Stimulated activated CD4-positive, alpha-beta T cell treated with anti-CD3 and anti-CD28 coated beads, TNF-alpha, amount 100 ng/mL, for 48 hours (primary cell): ENCODE measurements around the gene SLC13A3.

Experiments used
- DNase-seq, 3 donors: peaks; one replicate each; pipeline ENCODE4 v3.0.0-alpha.2; 2020; ENCODE audit warnings: low read depth in 3 of 3

The SLC13A3 gene

DNA sequence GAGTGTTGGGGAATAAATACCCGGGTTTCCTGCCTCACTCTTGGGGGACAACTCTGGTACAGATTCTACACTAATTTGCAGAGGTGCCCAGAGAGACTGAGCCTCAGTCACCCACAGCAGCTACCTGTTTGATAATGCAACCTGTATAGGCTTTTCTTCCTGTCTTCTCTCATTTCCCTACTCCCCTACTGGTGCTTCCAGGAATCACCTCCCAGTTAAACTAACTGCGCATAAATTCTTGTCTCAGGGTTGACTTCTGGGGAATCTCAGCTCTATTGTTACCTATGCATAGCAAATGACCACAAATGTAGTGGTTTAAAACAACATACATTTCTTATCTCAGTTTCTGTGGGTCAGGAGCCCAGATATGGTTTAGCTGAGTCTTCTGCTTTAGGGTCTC is 112.1 kb downstream of the SLC13A3 start:
- no peak for DNase-seq

DNA sequence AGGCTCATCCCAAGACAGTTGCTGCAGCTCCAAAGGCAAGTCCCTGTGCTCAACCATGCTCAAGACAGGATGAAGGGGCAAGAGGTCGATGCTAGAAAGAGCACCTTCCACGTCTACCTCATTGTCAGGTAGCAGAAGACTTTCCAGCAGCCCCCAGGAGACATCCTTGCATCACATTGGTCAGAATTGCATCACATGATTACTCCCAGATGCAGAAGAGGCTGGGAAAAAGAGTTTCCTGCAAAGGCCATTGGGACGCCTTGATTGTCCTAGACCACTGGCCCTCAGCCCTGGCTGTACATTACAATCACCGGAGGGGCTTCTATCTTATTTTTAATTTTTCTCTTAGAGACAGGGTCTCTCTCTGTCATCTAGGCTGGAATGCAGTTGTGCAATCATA is 120.6 kb downstream of the SLC13A3 start:
- no peak for DNase-seq

DNA sequence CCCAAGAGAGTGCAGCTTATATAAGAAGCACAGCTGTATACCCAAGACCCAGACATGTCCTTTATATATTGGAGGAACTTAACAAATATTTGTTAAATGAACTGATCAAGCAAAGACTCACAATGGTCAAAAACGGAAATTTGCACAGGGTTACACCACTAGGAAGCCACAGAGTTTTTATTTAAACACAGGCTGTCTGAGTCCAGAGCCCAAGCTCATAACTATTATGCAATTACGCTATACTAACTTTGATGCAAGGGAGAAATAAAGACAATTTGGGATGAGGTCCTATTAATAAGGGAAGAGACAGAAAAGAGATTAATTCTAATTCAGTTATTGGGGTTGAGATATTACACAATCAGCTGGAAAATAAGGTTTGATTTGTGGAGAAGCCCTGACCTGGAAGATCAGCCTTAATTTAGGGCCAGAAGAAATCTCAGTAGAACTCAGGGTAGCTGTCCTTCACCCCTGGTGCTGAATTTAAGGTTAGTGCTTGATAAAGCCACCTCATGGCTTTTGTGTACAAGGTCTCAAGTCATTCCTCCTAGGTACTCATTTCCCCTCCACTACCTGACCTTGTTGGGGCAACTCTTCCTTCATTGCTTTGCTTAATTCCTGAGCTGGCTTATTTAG is 127.4 kb downstream of the SLC13A3 start:
- no peak for DNase-seq

DNA sequence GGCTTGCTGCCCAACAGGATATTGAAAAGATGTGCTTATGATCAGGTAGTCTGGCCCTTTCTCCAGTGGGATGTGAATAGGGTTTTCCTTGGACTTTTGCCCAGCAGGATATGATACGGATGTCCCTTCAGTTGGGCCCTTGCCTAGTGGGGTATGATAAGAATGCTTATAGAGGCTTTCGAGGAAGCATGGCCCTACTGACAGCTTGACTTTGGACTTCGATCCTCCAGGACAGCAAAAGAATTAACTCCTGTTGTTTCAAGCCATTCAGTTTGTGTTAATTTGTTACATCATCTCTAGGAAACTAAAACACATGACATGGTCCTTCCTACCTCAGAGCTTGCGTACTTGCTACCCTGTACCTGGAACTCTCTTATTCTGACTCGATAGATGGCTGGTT is 128.2 kb downstream of the SLC13A3 start:
- DNase-seq, result no peak

DNA sequence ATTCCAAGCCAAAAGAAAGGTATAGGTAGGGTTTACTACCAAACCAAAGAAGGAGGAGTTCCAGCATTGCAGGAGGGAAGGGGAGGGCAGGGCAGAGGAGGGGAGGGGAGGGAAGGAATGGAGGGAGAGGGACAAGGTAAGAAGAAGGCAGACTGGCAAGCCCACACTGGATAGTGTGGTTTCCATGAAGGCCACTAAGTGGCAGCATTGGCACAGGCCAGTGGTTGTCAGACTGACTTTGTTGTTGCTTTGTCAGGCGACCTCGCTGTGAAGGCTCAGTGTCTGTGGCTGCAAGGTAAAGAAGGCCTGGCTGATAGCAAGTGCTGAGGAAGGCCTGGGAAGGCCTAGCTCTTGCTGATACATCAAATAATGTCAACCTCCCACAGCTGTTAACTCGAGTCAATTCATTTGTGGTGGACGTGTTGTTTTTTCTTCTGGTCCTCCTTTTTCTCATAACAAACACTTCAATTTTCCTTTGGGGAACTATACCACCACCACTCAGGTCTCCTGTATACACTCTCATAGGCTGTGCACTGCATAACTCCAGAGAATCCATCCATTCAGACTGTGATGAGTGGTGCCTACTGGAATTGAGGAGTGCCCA is 130.2 kb downstream of the SLC13A3 start:
- DNase-seq, result peak in 1 of 3 donors; percentile 7

DNA sequence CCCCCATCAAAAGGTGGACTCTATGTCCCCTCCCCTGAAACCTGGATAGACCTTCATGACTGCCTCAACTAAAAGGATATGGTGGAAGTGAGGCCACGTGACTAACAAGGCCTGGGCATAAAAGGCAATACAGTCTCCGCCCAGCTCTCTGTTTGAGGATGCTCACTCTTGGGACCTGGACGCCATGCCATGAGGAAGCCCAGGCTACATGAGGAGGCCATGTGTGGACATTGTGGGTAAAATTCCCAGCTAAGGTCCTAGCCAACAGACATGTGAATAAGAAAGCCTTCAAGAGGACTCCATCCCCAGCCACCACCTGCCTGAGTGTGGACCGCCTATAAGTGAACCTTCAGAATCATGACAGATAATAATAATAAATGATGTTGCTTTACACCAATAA is 130.7 kb downstream of the SLC13A3 start:
- no peak for DNase-seq

DNA sequence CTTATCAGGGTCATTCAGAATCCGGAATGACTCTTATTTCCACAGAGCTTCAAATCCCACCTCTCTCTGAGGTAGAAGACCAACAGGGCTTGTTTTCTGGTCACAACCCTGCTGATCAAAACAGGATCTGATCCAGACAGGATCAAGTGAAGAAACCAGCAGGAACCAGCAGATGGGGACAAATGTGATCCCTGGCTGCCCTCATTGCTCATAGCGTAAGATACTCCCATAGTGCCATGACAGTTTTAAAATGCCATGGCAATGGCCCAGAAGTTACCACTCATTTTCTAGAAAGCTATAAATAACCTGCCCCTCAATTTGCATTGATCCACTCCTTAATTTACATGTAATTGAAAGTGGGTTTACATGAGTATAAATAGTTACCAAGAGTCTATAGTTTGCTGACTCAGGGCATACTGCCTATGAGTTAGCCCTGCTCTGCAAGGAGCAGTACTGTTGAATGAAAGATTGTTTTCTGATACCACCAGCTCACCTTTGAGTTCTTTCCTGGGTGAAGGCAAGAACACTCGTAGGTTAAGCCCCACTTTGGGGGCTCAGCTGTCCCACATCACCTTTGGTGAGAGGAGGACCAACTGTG is 131.7 kb downstream of the SLC13A3 start:
- no peak for DNase-seq

DNA sequence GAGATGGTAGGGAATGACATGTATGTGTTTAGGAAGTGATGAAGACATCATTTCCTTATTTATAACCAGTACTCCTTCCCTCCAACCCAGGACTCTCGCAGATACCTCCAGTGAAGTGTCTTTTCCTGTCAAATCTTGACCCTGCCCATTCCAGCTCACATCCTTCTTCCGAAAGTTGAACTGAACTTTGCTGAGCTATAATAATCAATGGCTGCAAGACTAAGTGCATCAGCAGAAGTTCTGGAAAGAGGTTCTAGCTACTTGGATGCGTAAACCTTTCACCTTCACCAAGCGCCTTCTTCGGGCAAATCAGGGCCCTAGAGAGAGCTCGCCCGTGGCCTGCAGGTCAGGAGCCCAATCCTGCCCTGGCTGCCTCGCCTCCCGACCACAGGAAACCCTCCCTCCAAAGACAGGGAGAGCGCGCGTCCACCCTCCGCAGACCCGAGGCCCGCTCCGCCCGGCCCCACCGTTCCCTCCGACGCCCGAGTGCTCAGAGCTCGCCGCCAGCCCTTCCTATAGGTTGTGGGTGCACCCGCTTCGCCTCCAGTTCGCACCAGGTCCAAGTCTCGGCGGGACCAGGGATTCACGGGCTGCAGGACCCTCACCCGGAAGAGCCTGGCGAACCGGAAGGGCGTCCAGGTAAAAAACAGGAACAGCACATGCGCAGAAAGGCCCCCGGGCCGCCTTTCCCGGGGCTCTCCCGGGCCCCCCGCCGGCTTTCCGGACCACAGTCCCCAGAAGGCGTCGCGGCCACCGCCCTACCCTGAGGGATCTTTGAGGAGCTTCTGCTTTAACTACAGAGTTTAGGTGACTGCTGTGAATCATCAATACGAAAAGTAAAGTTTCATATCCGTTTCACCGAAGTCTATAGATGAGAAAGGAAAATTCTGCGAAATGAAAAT is 138.1 kb downstream of the SLC13A3 start, which contains the start of gene ZNF334:
Gene ZNF334, minus strand, starts transcription at position 617 of the 902 bp plus-strand sequence. CDS start 1,457 bp downstream, outside the sequence.
- peak; percentile 29 to 32 (median 30) for DNase-seq

DNA sequence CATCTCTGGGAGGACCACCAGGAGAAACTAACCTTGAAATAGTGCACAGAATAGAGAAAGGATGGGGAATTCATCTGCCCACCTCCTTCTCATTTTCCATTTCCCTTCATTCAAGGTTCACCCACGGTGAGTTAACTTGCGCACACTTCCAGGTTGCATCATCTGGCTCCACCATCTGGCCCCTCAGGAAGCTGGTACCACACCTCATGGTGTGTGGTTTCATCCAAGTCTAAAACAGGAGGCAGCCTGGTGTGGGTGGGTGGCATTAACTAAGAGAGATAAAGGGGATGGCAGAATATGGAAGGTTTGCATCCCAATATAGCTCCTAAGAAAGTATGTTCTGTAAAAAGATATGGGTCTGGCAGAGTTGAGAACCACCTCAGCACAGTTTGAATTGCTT is 141.7 kb downstream of the SLC13A3 start:
- DNase-seq, result no peak
